HG03066 (cell line): ENCODE data around the gene FLVCR1.
"Not testable (repeated sequence)": the region's sequence is repeated elsewhere in the genome, so short reads cannot be mapped to it uniquely, and the experiment has no call there.

Experiments
- ATAC-seq: cut with Tn5 transposase; IDR thresholded peaks from one replicate; pipeline ENCODE4 v1.9.1; 2021; ENCODE audit warnings: low read depth; ENCODE audit not compliant: unreplicated experiment

FLVCR1 gene

GRCh38 chr1:212857992-212858460 is at the start of gene FLVCR1:
Gene FLVCR1 (plus strand): TSS chr1:212858275. CDS start chr1:212858453, 178 bp downstream.
- ATAC-seq = peak; percentile 95

- no peak for ATAC-seq
Measured at GRCh38 chr1:212814537-212815334, 43.3 kb upstream of the FLVCR1 start.

GRCh38 chr1:212816567-212817278 is 41.4 kb upstream of the FLVCR1 start:
- ATAC-seq = no peak

GRCh38 chr1:212819726-212820125 is 38.3 kb upstream of the FLVCR1 start:
- ATAC-seq = peak; percentile 62

- no peak for ATAC-seq
Measured at GRCh38 chr1:212820969-212821368, 37.1 kb upstream of the FLVCR1 start.

GRCh38 chr1:212822956-212823355 is 35.1 kb upstream of the FLVCR1 start:
- no peak for ATAC-seq

- ATAC-seq = no peak
Measured at GRCh38 chr1:212824201-212824600, 33.9 kb upstream of the FLVCR1 start.

GRCh38 chr1:212825798-212826452 is 32.1 kb upstream of the FLVCR1 start:
- no peak for ATAC-seq

GRCh38 chr1:212827171-212827776 is 30.8 kb upstream of the FLVCR1 start:
- ATAC-seq = no peak

GRCh38 chr1:212827831-212828278 is 30.2 kb upstream of the FLVCR1 start:
- ATAC-seq = no peak

GRCh38 chr1:212828395-212828794 is 29.7 kb upstream of the FLVCR1 start:
- no peak for ATAC-seq

GRCh38 chr1:212833211-212834207 is 24.6 kb upstream of the FLVCR1 start:
- peak; percentile 78 for ATAC-seq

DNA sequence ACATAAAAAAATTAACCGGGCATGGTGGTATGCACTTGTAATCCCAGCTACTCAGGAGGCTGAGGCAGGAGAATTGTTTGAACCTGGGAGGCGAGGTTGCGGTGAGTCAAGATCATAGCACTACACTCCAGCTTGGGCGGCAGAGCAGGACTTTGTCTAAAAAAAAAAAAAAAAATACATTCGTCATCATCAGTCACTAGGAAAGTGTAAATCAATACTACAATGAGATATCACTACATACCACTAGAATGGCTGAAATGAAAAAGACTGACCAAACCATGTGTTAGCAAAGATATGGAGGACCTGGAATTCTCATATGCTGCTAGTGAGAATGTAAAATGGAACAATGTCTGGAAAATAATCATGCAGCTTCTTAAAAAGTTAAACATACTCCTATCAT is 19.9 kb upstream of the FLVCR1 start:
- no peak for ATAC-seq

- not testable (repeated sequence) for ATAC-seq
Measured at GRCh38 chr1:212844521-212844920, 13.6 kb upstream of the FLVCR1 start.

DNA sequence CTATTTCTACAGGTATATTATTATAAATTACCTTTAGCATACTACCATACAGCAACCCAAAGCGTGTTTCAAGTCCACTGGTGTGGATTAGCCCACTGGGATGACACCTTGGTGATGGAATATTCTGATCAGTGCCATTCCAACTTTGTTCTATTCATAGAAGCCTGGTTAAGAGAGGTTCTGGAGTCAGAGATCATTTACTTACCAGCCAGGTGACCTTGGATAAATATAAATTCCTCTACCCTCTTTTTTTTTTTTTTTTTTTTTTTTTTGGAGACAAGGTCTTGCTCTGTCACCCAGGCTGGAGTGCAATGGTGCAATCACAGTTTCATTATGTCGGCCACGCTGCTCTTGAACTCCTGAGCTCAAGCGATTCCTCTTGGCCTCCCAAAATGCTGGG is 10.5 kb upstream of the FLVCR1 start, which contains the start of gene SPATA45:
TSS of gene SPATA45 (minus strand) at position 101 of the 400 bp plus-strand sequence. CDS start 11,500 bp downstream, outside the sequence.
- ATAC-seq = no peak

GRCh38 chr1:212852105-212852688 is 5.9 kb upstream of the FLVCR1 start:
- ATAC-seq = no peak

GRCh38 chr1:212853658-212854057 is 4.4 kb upstream of the FLVCR1 start:
- no peak for ATAC-seq

DNA sequence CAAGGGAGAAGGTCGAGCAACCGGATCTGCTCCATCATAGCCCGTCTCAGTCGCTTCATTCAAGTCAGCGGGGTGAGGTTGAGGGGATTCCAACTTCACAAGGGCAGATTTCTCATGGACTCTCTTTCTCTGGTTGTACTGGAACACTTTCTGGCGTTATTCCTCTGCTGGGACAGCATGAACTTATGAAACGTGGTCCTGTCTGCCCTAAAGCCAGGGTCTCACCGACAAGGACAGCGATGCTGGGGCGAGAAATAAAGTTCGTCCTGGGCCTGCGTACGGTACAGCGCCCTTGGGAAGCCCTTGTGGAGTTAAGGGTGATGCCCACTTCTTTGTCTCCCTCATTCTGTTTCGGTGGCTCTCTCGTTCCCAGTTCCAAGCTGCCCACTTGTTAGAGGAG is 1.3 kb upstream of the FLVCR1 start:
- no peak for ATAC-seq
